Measurements from ENCODE around the gene VAMP2.

VAMP2 gene

GRCh38 chr17:8153525-8153956 lies 9.2 kb downstream of the VAMP2 start:
- no peak for DNase-seq (ENCODE audit: low read depth)
- H3K4me3 ChIP-seq (ENCODE audit: low read depth, low read length) = no peak overlapping the region
- no peak for TF ChIP-seq CTCF (IDR thresholded peaks at IDR 0.05; ENCODE audit: insufficient read depth, low read depth, low read length, missing control alignments)

DNA sequence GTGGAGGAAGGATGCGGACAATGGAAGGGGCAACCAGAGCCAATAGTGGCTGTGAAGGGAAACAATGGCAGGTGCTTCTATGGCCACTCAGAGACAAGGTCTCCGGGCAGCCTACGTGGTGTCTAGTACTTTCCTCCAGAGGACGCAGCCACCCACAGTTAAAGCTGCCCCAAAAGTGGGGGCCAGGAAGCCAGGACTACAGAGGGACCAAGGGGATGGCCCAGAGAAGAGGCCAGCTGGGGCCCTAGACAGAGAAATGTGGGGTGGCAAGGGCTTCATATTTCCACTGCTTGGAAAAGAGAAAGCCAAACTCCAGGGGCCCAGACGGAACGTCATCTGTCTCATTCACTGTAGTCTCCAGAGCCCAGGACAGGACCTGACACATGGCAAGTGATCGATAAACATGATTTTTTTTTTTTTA lies 9.7 kb downstream of the VAMP2 start:
- H3K4me3 ChIP-seq (ENCODE audit: low read depth, low read length) = no peak overlapping the region
- no peak for TF ChIP-seq CTCF (IDR thresholded peaks at IDR 0.05; ENCODE audit: insufficient read depth, low read depth, low read length, missing control alignments)
- DNase-seq (ENCODE audit: low read depth) = no peak

- DNase-seq (ENCODE audit: low read depth) = peak; percentile 94
- peak within 1 kb of the TSS; percentile 60 for H3K4me3 ChIP-seq (ENCODE audit: low read depth, low read length)
- no peak for TF ChIP-seq CTCF (IDR thresholded peaks at IDR 0.05; ENCODE audit: insufficient read depth, low read depth, low read length, missing control alignments)
Observed at GRCh38 chr17:8152112-8152775, 10.5 kb downstream of the VAMP2 start, which contains the start of gene PER1. TSS of gene PER1 (minus strand) at chr17:8152404. CDS start at chr17:8150706, 1,698 bp downstream.

DNA sequence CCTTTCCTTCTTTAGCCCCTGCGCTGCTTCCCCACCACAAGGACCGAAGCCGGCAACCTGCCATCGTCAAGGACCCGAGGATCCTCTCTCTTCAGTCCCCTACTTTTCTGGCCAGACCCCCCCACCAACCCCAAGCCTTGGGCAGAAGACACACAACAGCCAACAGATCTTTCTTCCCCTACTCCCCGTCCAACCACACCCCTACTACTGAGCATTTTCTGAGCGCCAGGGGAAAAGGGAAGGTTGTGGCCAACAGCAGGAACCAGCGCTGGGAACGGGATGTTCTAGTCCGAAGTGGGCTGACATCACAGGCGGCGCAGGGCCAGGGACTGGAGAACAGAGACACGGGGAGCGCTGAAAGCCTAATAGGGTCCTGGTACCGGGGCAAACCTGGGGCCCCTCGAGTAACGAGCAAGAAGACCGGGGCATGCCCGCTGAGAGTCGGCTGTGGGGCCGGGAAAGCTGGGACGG lies 11.1 kb downstream of the VAMP2 start:
- no peak for DNase-seq (ENCODE audit: low read depth)
- TF ChIP-seq CTCF (IDR thresholded peaks at IDR 0.05; ENCODE audit: insufficient read depth, low read depth, low read length, missing control alignments) = no peak
- peak overlapping the region; percentile 60 for H3K4me3 ChIP-seq (ENCODE audit: low read depth, low read length)

DNA sequence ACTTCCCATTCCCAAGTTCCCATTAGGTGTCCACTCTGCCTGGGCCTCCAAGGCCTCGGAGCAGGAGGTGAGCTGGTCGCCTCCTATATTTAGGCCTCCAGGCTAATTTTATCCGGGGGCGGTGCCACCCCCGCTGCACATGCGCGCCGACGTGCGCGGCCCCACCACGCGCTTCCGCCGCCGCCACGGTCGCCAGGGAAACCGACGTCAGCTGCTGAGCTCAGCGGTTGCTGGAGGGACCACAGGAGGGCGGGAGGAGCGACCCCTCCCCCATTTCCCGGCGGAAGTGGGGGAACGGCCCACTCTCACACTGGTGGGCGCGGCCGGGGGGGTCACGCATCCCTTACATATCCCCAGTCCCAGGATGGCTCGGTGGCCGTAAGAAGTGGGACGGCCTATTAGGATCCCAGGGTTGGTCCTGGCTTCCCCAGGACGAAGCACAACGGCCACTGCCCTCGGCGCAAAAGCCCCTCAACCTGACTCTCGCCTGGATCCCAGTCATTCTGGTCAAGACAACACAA lies 11.6 kb downstream of the VAMP2 start:
- peak overlapping the region; percentile 60 for H3K4me3 ChIP-seq (ENCODE audit: low read depth, low read length)
- peak; percentile 93 for DNase-seq (ENCODE audit: low read depth)
- no peak for TF ChIP-seq CTCF (IDR thresholded peaks at IDR 0.05; ENCODE audit: insufficient read depth, low read depth, low read length, missing control alignments)

- peak overlapping the region; percentile 60 for H3K4me3 ChIP-seq (ENCODE audit: low read depth, low read length)
- no peak for TF ChIP-seq CTCF (IDR thresholded peaks at IDR 0.05; ENCODE audit: insufficient read depth, low read depth, low read length, missing control alignments)
- DNase-seq (ENCODE audit: low read depth) = no peak
Observed at GRCh38 chr17:8150194-8151119, 12.3 kb downstream of the VAMP2 start.

All from GM12865 (cell line).